ENCODE data around the gene MED16. TPM values are rescaled to one million over a fixed set of nuclear protein-coding genes. Genes with fewer than 3 reads are reported as not detected.

MED16 gene
- total and polyA plus RNA-seq, 2 of the 13 experiments (the other 11 are each of a cell fraction or from before 2014, with no cell fraction given) = 13.3 to 14.8 TPM

DNA sequence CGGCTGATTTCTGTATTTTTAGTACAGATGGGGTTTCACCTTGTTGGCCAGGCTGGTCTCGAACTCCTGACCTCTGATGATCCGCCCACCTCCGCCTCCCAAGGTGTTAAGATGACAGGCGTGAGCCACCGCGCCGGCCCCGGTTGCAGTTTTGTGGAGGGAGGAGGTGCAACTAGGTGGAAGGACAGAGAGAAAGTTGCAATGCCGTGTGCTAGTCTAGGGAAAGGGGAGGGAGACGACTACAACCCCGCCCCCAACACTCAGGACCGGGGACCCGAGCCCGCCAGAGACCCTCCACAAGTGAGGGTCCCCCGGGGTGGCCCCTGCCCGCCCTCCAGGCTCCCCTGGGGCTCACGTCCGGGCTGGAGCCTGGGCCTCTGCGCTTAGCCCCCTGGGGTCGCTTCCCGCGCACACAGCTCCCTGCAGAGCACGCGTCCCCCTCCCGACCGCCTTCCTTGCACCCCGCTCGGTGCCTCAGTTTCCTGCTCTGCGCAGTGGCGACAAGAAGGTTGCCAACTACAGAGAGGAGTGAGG is 31.6 kb upstream of the MED16 start (continued):
- TF ChIP-seq, protein P1, sequence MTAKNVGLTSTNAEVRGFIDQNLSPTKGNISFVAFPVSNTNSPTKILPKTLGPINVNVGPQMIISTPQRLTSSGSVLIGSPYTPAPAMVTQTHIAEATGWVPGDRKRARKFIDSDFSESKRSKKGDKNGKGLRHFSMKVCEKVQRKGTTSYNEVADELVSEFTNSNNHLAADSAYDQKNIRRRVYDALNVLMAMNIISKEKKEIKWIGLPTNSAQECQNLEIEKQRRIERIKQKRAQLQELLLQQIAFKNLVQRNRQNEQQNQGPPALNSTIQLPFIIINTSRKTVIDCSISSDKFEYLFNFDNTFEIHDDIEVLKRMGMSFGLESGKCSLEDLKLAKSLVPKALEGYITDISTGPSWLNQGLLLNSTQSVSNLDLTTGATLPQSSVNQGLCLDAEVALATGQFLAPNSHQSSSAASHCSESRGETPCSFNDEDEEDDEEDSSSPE (CRISPR knock-in tag; IDR thresholded peaks at IDR 0.05) = peak; percentile 42; the same call in 1 of the 2 replicates
- TF ChIP-seq ZNF235 (CRISPR knock-in tag; IDR thresholded peaks at IDR 0.05; ENCODE audit: borderline replicate concordance) (peak; percentile 15; the same call in 1 of the 2 replicates), MAFK (conservative IDR thresholded peaks at IDR 0.05 in 1 of 2, IDR thresholded peaks at IDR 0.05 in 1 of 2; ENCODE audit: low read length in 2 of 2) (no peak), SIN3B (IDR thresholded peaks at IDR 0.05; ENCODE audit: low read length) (no peak), AKAP8 (CRISPR knock-in tag; IDR thresholded peaks at IDR 0.05) (0 out of 2 replicates have a peak, but pooled peaks have one; percentile 81), ZNF564 (CRISPR knock-in tag; IDR thresholded peaks at IDR 0.05) (no peak), MXD1 (CRISPR knock-in tag; IDR thresholded peaks at IDR 0.05) (0 out of 2 replicates have a peak, but pooled peaks have one; percentile 76), SPEN (CRISPR knock-in tag; IDR thresholded peaks at IDR 0.05; ENCODE audit: low read depth) (no peak), IRX3 (CRISPR knock-in tag; IDR thresholded peaks at IDR 0.05; ENCODE audit: borderline replicate concordance, low read depth) (0 out of 2 replicates have a peak, but pooled peaks have one; percentile 35), ZFY (CRISPR knock-in tag; IDR thresholded peaks at IDR 0.05) (no peak), TMF1 (CRISPR knock-in tag; IDR thresholded peaks at IDR 0.05; ENCODE audit: low read depth) (peak; percentile 65), RARA (CRISPR knock-in tag; IDR thresholded peaks at IDR 0.05) (no peak), SNAI1 (CRISPR knock-in tag; IDR thresholded peaks at IDR 0.05; ENCODE audit: borderline replicate concordance) (peak; percentile 53; the same call in 1 of the 2 replicates)
- TF ChIP-seq, protein P2, sequence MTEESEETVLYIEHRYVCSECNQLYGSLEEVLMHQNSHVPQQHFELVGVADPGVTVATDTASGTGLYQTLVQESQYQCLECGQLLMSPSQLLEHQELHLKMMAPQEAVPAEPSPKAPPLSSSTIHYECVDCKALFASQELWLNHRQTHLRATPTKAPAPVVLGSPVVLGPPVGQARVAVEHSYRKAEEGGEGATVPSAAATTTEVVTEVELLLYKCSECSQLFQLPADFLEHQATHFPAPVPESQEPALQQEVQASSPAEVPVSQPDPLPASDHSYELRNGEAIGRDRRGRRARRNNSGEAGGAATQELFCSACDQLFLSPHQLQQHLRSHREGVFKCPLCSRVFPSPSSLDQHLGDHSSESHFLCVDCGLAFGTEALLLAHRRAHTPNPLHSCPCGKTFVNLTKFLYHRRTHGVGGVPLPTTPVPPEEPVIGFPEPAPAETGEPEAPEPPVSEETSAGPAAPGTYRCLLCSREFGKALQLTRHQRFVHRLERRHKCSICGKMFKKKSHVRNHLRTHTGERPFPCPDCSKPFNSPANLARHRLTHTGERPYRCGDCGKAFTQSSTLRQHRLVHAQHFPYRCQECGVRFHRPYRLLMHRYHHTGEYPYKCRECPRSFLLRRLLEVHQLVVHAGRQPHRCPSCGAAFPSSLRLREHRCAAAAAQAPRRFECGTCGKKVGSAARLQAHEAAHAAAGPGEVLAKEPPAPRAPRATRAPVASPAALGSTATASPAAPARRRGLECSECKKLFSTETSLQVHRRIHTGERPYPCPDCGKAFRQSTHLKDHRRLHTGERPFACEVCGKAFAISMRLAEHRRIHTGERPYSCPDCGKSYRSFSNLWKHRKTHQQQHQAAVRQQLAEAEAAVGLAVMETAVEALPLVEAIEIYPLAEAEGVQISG (CRISPR knock-in tag; IDR thresholded peaks at IDR 0.05) = peak; percentile 15; the same call in 1 of the 2 replicates
- TF ChIP-seq, protein P3, sequence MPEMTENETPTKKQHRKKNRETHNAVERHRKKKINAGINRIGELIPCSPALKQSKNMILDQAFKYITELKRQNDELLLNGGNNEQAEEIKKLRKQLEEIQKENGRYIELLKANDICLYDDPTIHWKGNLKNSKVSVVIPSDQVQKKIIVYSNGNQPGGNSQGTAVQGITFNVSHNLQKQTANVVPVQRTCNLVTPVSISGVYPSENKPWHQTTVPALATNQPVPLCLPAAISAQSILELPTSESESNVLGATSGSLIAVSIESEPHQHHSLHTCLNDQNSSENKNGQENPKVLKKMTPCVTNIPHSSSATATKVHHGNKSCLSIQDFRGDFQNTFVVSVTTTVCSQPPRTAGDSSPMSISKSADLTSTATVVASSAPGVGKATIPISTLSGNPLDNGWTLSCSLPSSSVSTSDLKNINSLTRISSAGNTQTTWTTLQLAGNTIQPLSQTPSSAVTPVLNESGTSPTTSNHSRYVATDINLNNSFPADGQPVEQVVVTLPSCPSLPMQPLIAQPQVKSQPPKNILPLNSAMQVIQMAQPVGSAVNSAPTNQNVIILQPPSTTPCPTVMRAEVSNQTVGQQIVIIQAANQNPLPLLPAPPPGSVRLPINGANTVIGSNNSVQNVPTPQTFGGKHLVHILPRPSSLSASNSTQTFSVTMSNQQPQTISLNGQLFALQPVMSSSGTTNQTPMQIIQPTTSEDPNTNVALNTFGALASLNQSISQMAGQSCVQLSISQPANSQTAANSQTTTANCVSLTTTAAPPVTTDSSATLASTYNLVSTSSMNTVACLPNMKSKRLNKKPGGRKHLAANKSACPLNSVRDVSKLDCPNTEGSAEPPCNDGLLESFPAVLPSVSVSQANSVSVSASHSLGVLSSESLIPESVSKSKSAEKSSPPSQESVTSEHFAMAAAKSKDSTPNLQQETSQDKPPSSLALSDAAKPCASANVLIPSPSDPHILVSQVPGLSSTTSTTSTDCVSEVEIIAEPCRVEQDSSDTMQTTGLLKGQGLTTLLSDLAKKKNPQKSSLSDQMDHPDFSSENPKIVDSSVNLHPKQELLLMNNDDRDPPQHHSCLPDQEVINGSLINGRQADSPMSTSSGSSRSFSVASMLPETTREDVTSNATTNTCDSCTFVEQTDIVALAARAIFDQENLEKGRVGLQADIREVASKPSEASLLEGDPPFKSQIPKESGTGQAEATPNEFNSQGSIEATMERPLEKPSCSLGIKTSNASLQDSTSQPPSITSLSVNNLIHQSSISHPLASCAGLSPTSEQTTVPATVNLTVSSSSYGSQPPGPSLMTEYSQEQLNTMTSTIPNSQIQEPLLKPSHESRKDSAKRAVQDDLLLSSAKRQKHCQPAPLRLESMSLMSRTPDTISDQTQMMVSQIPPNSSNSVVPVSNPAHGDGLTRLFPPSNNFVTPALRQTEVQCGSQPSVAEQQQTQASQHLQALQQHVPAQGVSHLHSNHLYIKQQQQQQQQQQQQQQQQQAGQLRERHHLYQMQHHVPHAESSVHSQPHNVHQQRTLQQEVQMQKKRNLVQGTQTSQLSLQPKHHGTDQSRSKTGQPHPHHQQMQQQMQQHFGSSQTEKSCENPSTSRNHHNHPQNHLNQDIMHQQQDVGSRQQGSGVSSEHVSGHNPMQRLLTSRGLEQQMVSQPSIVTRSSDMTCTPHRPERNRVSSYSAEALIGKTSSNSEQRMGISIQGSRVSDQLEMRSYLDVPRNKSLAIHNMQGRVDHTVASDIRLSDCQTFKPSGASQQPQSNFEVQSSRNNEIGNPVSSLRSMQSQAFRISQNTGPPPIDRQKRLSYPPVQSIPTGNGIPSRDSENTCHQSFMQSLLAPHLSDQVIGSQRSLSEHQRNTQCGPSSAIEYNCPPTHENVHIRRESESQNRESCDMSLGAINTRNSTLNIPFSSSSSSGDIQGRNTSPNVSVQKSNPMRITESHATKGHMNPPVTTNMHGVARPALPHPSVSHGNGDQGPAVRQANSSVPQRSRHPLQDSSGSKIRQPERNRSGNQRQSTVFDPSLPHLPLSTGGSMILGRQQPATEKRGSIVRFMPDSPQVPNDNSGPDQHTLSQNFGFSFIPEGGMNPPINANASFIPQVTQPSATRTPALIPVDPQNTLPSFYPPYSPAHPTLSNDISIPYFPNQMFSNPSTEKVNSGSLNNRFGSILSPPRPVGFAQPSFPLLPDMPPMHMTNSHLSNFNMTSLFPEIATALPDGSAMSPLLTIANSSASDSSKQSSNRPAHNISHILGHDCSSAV (CRISPR knock-in tag; IDR thresholded peaks at IDR 0.05; ENCODE audit: borderline replicate concordance) = no peak
- TF ChIP-seq, protein P4, sequence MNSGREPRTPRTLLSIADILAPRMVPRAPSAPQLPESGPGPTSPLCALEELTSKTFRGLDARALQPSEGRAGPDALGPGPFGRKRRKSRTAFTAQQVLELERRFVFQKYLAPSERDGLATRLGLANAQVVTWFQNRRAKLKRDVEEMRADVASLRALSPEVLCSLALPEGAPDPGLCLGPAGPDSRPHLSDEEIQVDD (CRISPR knock-in tag; IDR thresholded peaks at IDR 0.05; ENCODE audit: borderline replicate concordance) = no peak
